H1 (cell line): Measurements from ENCODE around the gene CTPS1. TPM values are rescaled to one million over a fixed set of nuclear protein-coding genes. Genes with fewer than 3 reads are reported as not detected.

Experiments used
- CTCF ChIA-PET: fragments of 300-600 bp; sonication (Branson Sonifier 250); formaldehyde crosslinking; loops from one replicate; lab custom pipeline; 2021; ENCODE audit not compliant: partially characterized antibody; lab: Charles Lee
- POLR2A ChIA-PET: fragments of 300-600 bp; sonication (Branson Sonifier 250); formaldehyde crosslinking; loops from one replicate; lab custom pipeline; 2021; ENCODE audit warnings: inconsistent platforms; ENCODE audit not compliant: partially characterized antibody; lab: Charles Lee
- DNase-seq, 2 experiments: peaks; one replicate each; pipeline versions ENCODE4 v3.0.0 to v3.0.0-alpha.2; 2010 to 2022; ENCODE audit warnings: low spot score in 2 of 2, low read depth in 1 of 2, mixed read lengths in 1 of 2
- FAIRE-seq: peaks from 2 replicates; lab custom pipeline; 2011; peaks lifted over from hg19 to GRCh38; lab: Jason Lieb, UNC
- H2AFZ ChIP-seq: 2 replicates; pipeline ENCODE4 v1.8.1; 2012; ENCODE audit warnings: low read length, inconsistent platforms
- H2AK5ac ChIP-seq: 2 replicates; pipeline ENCODE4 v1.6.1; 2013; ENCODE audit warnings: low read depth, low read length
- H2BK120ac ChIP-seq: replicated peaks from 2 replicates; pipeline ENCODE3; 2013; ENCODE audit warnings: low read depth, low read length, inconsistent platforms
- H2BK12ac ChIP-seq: 2 replicates; pipeline ENCODE4 v1.6.1; 2013; ENCODE audit warnings: low read depth, low read length
- H2BK15ac ChIP-seq: 2 replicates; pipeline ENCODE4 v1.6.1; 2013; ENCODE audit warnings: low read length
- H2BK20ac ChIP-seq: 2 replicates; pipeline ENCODE4 v1.6.1; 2013; ENCODE audit warnings: low read length
- H2BK5ac ChIP-seq: 2 replicates; pipeline ENCODE4 v1.6.1; 2013; ENCODE audit warnings: low read depth, low read length
- H3K14ac ChIP-seq: 2 replicates; pipeline ENCODE4 v1.6.1; 2013; ENCODE audit warnings: inconsistent platforms; ENCODE audit not compliant: insufficient read length
- H3K18ac ChIP-seq: 2 replicates; pipeline ENCODE4 v1.6.1; 2013; ENCODE audit warnings: low read length; ENCODE audit errors: extremely low read depth
- H3K23ac ChIP-seq: 2 replicates; pipeline ENCODE4 v1.6.1; 2013; ENCODE audit warnings: inconsistent platforms; ENCODE audit not compliant: insufficient read length
- H3K23me2 ChIP-seq: 2 replicates; pipeline ENCODE4 v1.6.1; 2013; ENCODE audit warnings: low read depth, low read length
- H3K27ac ChIP-seq: 2 replicates; pipeline ENCODE4 v1.6.1; 2011; ENCODE audit warnings: low read depth, low read length, inconsistent platforms
- H3K27me3 ChIP-seq, 4 experiments: replicated peaks in 1 of 4; 1 replicate in 1 of 4; 2 replicates in 3 of 4; pipeline versions ENCODE4 v1.6.1 to v1.8.1; 2011 to 2013; ENCODE audit warnings: low read length in 3 of 4, mild to moderate bottlenecking in 3 of 4, inconsistent platforms in 2 of 4, mixed read lengths in 2 of 4, moderate library complexity in 1 of 4; ENCODE audit not compliant: control insufficient read depth in 3 of 4, insufficient read depth in 3 of 4; ENCODE audit errors: extremely low read depth in 1 of 4
- H3K36me3 ChIP-seq, 4 experiments: 2 replicates each; pipeline versions ENCODE4 v1.6.1 to v1.8.1; 2011 to 2013; ENCODE audit warnings: mild to moderate bottlenecking in 4 of 4, low read length in 3 of 4, moderate library complexity in 2 of 4, control low read depth in 1 of 4, inconsistent platforms in 1 of 4; ENCODE audit not compliant: insufficient read depth in 4 of 4, control insufficient read depth in 2 of 4
- H3K4ac ChIP-seq: replicated peaks from 2 replicates; pipeline ENCODE3; 2013; ENCODE audit warnings: low read length, low read depth, mixed read lengths, inconsistent platforms; ENCODE audit not compliant: insufficient read length
- H3K4me1 ChIP-seq, 4 experiments: replicated peaks in 1 of 4; 1 replicate in 1 of 4; 2 replicates in 3 of 4; pipeline versions ENCODE4 v1.6.1 to v1.8.1; 2011 to 2013; ENCODE audit warnings: low read length in 3 of 4, inconsistent platforms in 2 of 4, mixed read lengths in 1 of 4; ENCODE audit not compliant: insufficient read depth in 4 of 4, control insufficient read depth in 3 of 4
- H3K4me2 ChIP-seq, 2 experiments: 2 replicates each; pipeline versions ENCODE4 v1.6.1 to v1.8.1; 2011 to 2013; ENCODE audit warnings: low read depth in 2 of 2, low read length in 2 of 2, control low read depth in 1 of 2, inconsistent platforms in 1 of 2, mild to moderate bottlenecking in 1 of 2; ENCODE audit not compliant: insufficient read depth in 1 of 2
- H3K4me3 ChIP-seq, 4 experiments: fragments of 200-600, 300-600 bp in 1 of 4; sonication (generic), shearing (Covaris generic), sonication (Bioruptor Twin) in 1 of 4; 2 replicates each; pipeline versions ENCODE4 v1.5.1 to v1.8.1; 2011 to 2016; ENCODE audit warnings: low read length in 4 of 4, low read depth in 3 of 4, control low read depth in 2 of 4, inconsistent platforms in 2 of 4, mild to moderate bottlenecking in 2 of 4, mixed read lengths in 1 of 4, moderate library complexity in 1 of 4; ENCODE audit not compliant: insufficient read depth in 2 of 4; ENCODE audit errors: extremely low read depth in 1 of 4
- H3K56ac ChIP-seq: replicated peaks from 2 replicates; pipeline ENCODE3; 2013; ENCODE audit warnings: low read depth, mild to moderate bottlenecking, mixed read lengths, low read length, inconsistent platforms; ENCODE audit not compliant: insufficient read length
- H3K79me1 ChIP-seq: 2 replicates; pipeline ENCODE4 v1.6.1; 2013; ENCODE audit warnings: low read depth, low read length, control low read depth
- H3K79me2 ChIP-seq, 2 experiments: 2 replicates each; pipeline versions ENCODE4 v1.6.1 to v1.8.1; 2012 to 2013; ENCODE audit warnings: low read length in 2 of 2, mild to moderate bottlenecking in 2 of 2, inconsistent platforms in 1 of 2; ENCODE audit not compliant: insufficient read depth in 2 of 2, control insufficient read depth in 1 of 2
- H3K9ac ChIP-seq, 4 experiments: replicated peaks in 1 of 4; 1 replicate in 1 of 4; 2 replicates in 3 of 4; pipeline versions ENCODE4 v1.6.1 to v1.8.1; 2011 to 2013; ENCODE audit warnings: low read depth in 3 of 4, low read length in 3 of 4, control low read depth in 2 of 4, mild to moderate bottlenecking in 2 of 4, moderate library complexity in 2 of 4, inconsistent platforms in 1 of 4; ENCODE audit errors: extremely low read depth in 1 of 4
- H3K9me3 ChIP-seq, 2 experiments: 2 replicates each; pipeline versions ENCODE4 v1.6.1 to v1.8.1; 2012 to 2013; ENCODE audit warnings: mild to moderate bottlenecking in 2 of 2, moderate library complexity in 2 of 2, control low read depth in 1 of 2, inconsistent platforms in 1 of 2, low read depth in 1 of 2, low read length in 1 of 2, mixed read lengths in 1 of 2; ENCODE audit not compliant: insufficient read depth in 2 of 2
- H4K20me1 ChIP-seq, 2 experiments: replicated peaks in 1 of 2; 2 replicates each; pipeline versions ENCODE3 to v1.8.1; 2011 to 2013; ENCODE audit warnings: inconsistent platforms in 2 of 2, low read length in 2 of 2, mild to moderate bottlenecking in 1 of 2; ENCODE audit not compliant: insufficient read depth in 2 of 2, control insufficient read depth in 1 of 2
- H4K5ac ChIP-seq: 2 replicates; pipeline ENCODE4 v1.6.1; 2013; ENCODE audit warnings: low read length, low read depth, mixed read lengths, inconsistent platforms; ENCODE audit not compliant: insufficient read length
- H4K8ac ChIP-seq: 2 replicates; pipeline ENCODE4 v1.8.0; 2013; ENCODE audit warnings: mild to moderate bottlenecking, moderate library complexity, low read length, inconsistent platforms; ENCODE audit not compliant: insufficient read depth; ENCODE audit errors: extremely low read depth
- H4K91ac ChIP-seq: replicated peaks from 2 replicates; pipeline ENCODE3; 2013; ENCODE audit warnings: low read length, mixed read lengths, inconsistent platforms; ENCODE audit not compliant: insufficient read length
- ASH2L ChIP-seq: fragments of 200-600, 300-600 bp; sonication (generic); IDR thresholded peaks from one replicate; pipeline ENCODE4 v1.7.1; 2017; ENCODE audit warnings: low read length
- BRCA1 ChIP-seq: IDR thresholded peaks from 2 replicates; pipeline ENCODE4 v1.6.1; 2012; ENCODE audit warnings: low read depth, low read length, improper control_type of control experiment
- CHD2 ChIP-seq: IDR thresholded peaks from 2 replicates; pipeline ENCODE4 v1.6.1; 2012; ENCODE audit warnings: low read length, improper control_type of control experiment
- CTBP2 ChIP-seq: IDR thresholded peaks from 2 replicates; pipeline ENCODE4 v1.7.0; 2011; ENCODE audit warnings: borderline replicate concordance, mild to moderate bottlenecking, moderate library complexity, mixed read lengths, low read length; ENCODE audit not compliant: insufficient read depth, insufficient read length
- GTF2F1 ChIP-seq: IDR thresholded peaks from 2 replicates; pipeline ENCODE4 v1.6.1; 2012; ENCODE audit warnings: low read depth, low read length, improper control_type of control experiment, borderline replicate concordance
- KDM1A ChIP-seq: fragments of 200-600, 300-600 bp; sonication (generic); IDR thresholded peaks from 2 replicates; pipeline ENCODE4 v1.7.1; 2016; ENCODE audit warnings: mild to moderate bottlenecking, low read length, borderline replicate concordance
- NANOG ChIP-seq: IDR thresholded peaks from 2 replicates; pipeline ENCODE4 v1.6.1; 2011; ENCODE audit warnings: low read length, low read depth, mild to moderate bottlenecking, inconsistent platforms; ENCODE audit not compliant: insufficient read depth, poor library complexity, severe bottlenecking
- NRF1 ChIP-seq: IDR thresholded peaks from 2 replicates; pipeline ENCODE4 v1.6.1; 2011; ENCODE audit warnings: mild to moderate bottlenecking, low read depth, low read length, improper control_type of control experiment
- SRF ChIP-seq: IDR thresholded peaks from 2 replicates; pipeline ENCODE4 v1.6.1; 2011; ENCODE audit warnings: mild to moderate bottlenecking, low read depth, low read length, moderate library complexity
- ZNF274 ChIP-seq: IDR thresholded peaks from 2 replicates; pipeline ENCODE4 v1.7.0; 2012; ENCODE audit warnings: low read length, borderline replicate concordance; ENCODE audit errors: extremely low read depth
- WGBS, 2 experiments: shearing (Covaris generic) in 1 of 2; methylation state at CpG; one replicate each; pipeline versions ENCODE4 v1.1.6 to v1.1.7; 2013 to 2015; ENCODE audit warnings: low lambda C conversion rate in 2 of 2, mixed read lengths in 2 of 2, inconsistent platforms in 1 of 2, low coverage in 1 of 2, missing lambda C conversion rate in 1 of 2; ENCODE audit not compliant: insufficient replicate concordance in 2 of 2, insufficient coverage in 1 of 2, insufficient read length in 1 of 2; ENCODE audit errors: extremely low coverage in 1 of 2, missing lambda C conversion rate in 1 of 2; 5-methylcytosine and 5-hydroxymethylcytosine counted together
- polyA plus RNA-seq, 7 experiments: library from polyadenylated mRNA; depleted of rRNA in 3 of 7; stranded (reverse) in 5 of 7; unstranded in 2 of 7; fragments of >200 nt in 5 of 7; fragments of 200-250 nt in 2 of 7; gene quantifications; 1 replicate in 5 of 7; 2 replicates in 1 of 7; 4 replicates in 1 of 7; pipeline versions ENCODE4 v1.2.1 to v1.2.3, GENCODE V29; 2011 to 2013; ENCODE audit warnings: missing spikeins in 2 of 7, mixed read lengths in 2 of 7
- total RNA-seq: library from RNA; stranded (reverse); fragmentation: NEBNext Ultra II Directional; extraction: Animal tissue kit (Norgen Biotek cat#: 25700); gene quantifications from 2 replicates; pipeline ENCODE4 v1.2.1, GENCODE V29; 2021
- TF ChIP-seq, protein P1 (sequence below): IDR thresholded peaks from 2 replicates; pipeline ENCODE4 v1.6.1; 2012; ENCODE audit warnings: inconsistent platforms

Gene CTPS1
- total and polyA plus RNA-seq, 2 of the 8 experiments (the other 6 are each of a cell fraction or from before 2014, with no cell fraction given), result 35.5 to 103 TPM

GRCh38 chr1:41015897-41016470, 36.5 kb downstream of the CTPS1 start:
- Histone ChIP-seq H3K36me3 (peaks cover 17 to 53% (median 41%) of the 10 kb centered on the region in 4 experiments), H3K23ac (no peak overlapping the region), H3K9ac (no peak overlapping the region), H3K27ac (no peak overlapping the region), H3K56ac (no peak overlapping the region), H2BK5ac (no peak overlapping the region; the same call in 1 of the 2 replicates), H2BK20ac (no peak overlapping the region), H3K18ac (no peak overlapping the region), H2BK12ac (no peak overlapping the region), H3K4me3 (no peak overlapping the region), H4K20me1 (peaks cover 8 to 9% of the 10 kb centered on the region in 2 experiments), H3K79me1 (peaks cover under 1% of the 10 kb centered on the region; the same call in 1 of the 2 replicates), H3K23me2 (no peaks in the 10 kb centered on the region), H2BK15ac (no peak overlapping the region), H3K4ac (no peak overlapping the region), H3K9me3 (no peaks in the 10 kb centered on the region), H2AFZ (no peak overlapping the region), H4K5ac (no peak overlapping the region), H3K4me2 (no peak overlapping the region), H3K27me3 (no peaks in the 10 kb centered on the region), H2AK5ac (no peak overlapping the region), H4K8ac (no peak overlapping the region), H3K14ac (no peak overlapping the region), H3K79me2 (no peaks in the 10 kb centered on the region), H4K91ac (no peak overlapping the region), H2BK120ac (no peak overlapping the region), H3K4me1 (no peaks in the 10 kb centered on the region)
- TF ChIP-seq, protein P1, sequence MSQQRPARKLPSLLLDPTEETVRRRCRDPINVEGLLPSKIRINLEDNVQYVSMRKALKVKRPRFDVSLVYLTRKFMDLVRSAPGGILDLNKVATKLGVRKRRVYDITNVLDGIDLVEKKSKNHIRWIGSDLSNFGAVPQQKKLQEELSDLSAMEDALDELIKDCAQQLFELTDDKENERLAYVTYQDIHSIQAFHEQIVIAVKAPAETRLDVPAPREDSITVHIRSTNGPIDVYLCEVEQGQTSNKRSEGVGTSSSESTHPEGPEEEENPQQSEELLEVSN, result no peak
- TF ChIP-seq CHD2, result no peak
- TF ChIP-seq KDM1A, result no peak
- TF ChIP-seq ZNF274, result no peak
- TF ChIP-seq ASH2L, result no peak
- no peak for TF ChIP-seq SRF
- TF ChIP-seq NRF1, result no peak
- no peak for TF ChIP-seq GTF2F1
- TF ChIP-seq BRCA1, result no peak
- TF ChIP-seq CTBP2, result no peak
- no peak for TF ChIP-seq NANOG
- ChIA-PET CTCF (interaction anchor here (1.0 to 1.4 kb wide), 2 partner anchors 8 to 9 kb away, joined by 4 to 7 read pairs; no protein-coding TSS in a partner anchor), POLR2A (interaction anchor here (0.6 to 3.3 kb wide), 6 partner anchors 9 to 36 kb away, joined by 3 to 17 read pairs (median 4); partner anchors contain the start of gene CTPS1)
- WGBS, 2 experiments, result 93% methylated on average over 13 of the region's 13 CpGs; no CpG with 5 or more reads in 1 of the 2 experiments
- FAIRE-seq (no peak), DNase-seq (no peak)
